HepG2 (cell line): Measurements from ENCODE around the gene FOXR1. TPM values are rescaled to one million over a fixed set of nuclear protein-coding genes. Genes with fewer than 3 reads are reported as not detected.
A peak's percentile ranks its signal among the peaks of the same experiment; 100 is the strongest.

Experiments
- ARID3A ChIP-seq: IDR thresholded peaks from 2 replicates; pipeline ENCODE4 v1.6.1; 2012; ENCODE audit warnings: low read depth, low read length, improper control_type of control experiment
- ATF4 ChIP-seq, 2 experiments: fragments of 450-650 bp in 1 of 2; sonication (generic) in 1 of 2; formaldehyde crosslinking; IDR thresholded peaks; 2 replicates each; pipeline versions ENCODE4 v1.5.0 to v1.8.0; 2020 to 2022; ENCODE audit warnings: mild to moderate bottlenecking in 1 of 2, missing genetic modification reagents in 1 of 2
- ATF7 ChIP-seq, 2 experiments: fragments of 450-650 bp in 1 of 2; sonication (generic) in 1 of 2; formaldehyde crosslinking in 1 of 2; IDR thresholded peaks; 2 replicates each; pipeline versions ENCODE4 v1.4.0 to v1.6.1; 2016 to 2020; ENCODE audit warnings: antibody characterized with exemption in 1 of 2, mild to moderate bottlenecking in 1 of 2, missing genetic modification reagents in 1 of 2
- HIVEP1 ChIP-seq: sonication (generic); formaldehyde crosslinking; IDR thresholded peaks from 2 replicates; pipeline ENCODE4 v1.4.0; 2020; ENCODE audit warnings: mild to moderate bottlenecking, missing genetic modification reagents
- KLF11 ChIP-seq: IDR thresholded peaks from 2 replicates; pipeline ENCODE4 v1.6.1; 2016; ENCODE audit warnings: missing compliant biosample characterization
- LBX2 ChIP-seq: sonication (generic); formaldehyde crosslinking; IDR thresholded peaks from 2 replicates; pipeline ENCODE4 v1.5.0; 2020; ENCODE audit warnings: missing genetic modification reagents, mild to moderate bottlenecking, borderline replicate concordance
- MYC ChIP-seq: sonication (generic); formaldehyde crosslinking; IDR thresholded peaks from 2 replicates; pipeline ENCODE4 v1.9.0; 2021; ENCODE audit warnings: missing genetic modification reagents, borderline replicate concordance
- POLR2A ChIP-seq, 2 experiments: IDR thresholded peaks; 2 replicates each; pipeline ENCODE4 v1.6.1; 2011; ENCODE audit warnings: low read depth in 2 of 2, low read length in 2 of 2, mild to moderate bottlenecking in 1 of 2, moderate library complexity in 1 of 2; ENCODE audit not compliant: insufficient read depth in 1 of 2
- SMAD3 ChIP-seq: sonication (generic); formaldehyde crosslinking; IDR thresholded peaks from 2 replicates; pipeline ENCODE4 v1.4.0; 2020; ENCODE audit warnings: missing genetic modification reagents
- SNAPC4 ChIP-seq: sonication (generic); formaldehyde crosslinking; IDR thresholded peaks from 2 replicates; pipeline ENCODE4 v1.4.0; 2020; ENCODE audit warnings: mild to moderate bottlenecking, missing genetic modification reagents
- SOX13 ChIP-seq, 3 experiments: fragments of 450-650 bp in 1 of 3; sonication (generic) in 1 of 3; formaldehyde crosslinking in 1 of 3; IDR thresholded peaks in 2 of 3; conservative IDR thresholded peaks in 1 of 3; 2 replicates each; pipeline versions ENCODE4 v1.5.0 to v1.6.1; 2016 to 2020; ENCODE audit warnings: antibody characterized with exemption in 1 of 3, mild to moderate bottlenecking in 1 of 3, missing compliant biosample characterization in 1 of 3, missing genetic modification reagents in 1 of 3, moderate library complexity in 1 of 3
- SUZ12 ChIP-seq: fragments of 150-350 bp; IDR thresholded peaks from 2 replicates; pipeline ENCODE4 v1.6.1; 2014; ENCODE audit warnings: low read depth, low read length
- TEAD3 ChIP-seq: optimal IDR thresholded peaks from 2 replicates; pipeline ENCODE3; 2016; ENCODE audit warnings: borderline replicate concordance
- YEATS4 ChIP-seq: sonication (generic); formaldehyde crosslinking; IDR thresholded peaks from 2 replicates; pipeline ENCODE4 v1.4.0; 2020; ENCODE audit warnings: missing genetic modification reagents, borderline replicate concordance
- ZNF235 ChIP-seq: sonication (generic); formaldehyde crosslinking; IDR thresholded peaks from 2 replicates; pipeline ENCODE4 v1.8.1; 2023; ENCODE audit warnings: mild to moderate bottlenecking, missing genetic modification reagents, borderline replicate concordance
- ZNF253 ChIP-seq: sonication (generic); formaldehyde crosslinking; IDR thresholded peaks from 2 replicates; pipeline ENCODE4 v1.8.0; 2022; ENCODE audit warnings: mild to moderate bottlenecking, missing genetic modification reagents, borderline replicate concordance
- ZNF263 ChIP-seq: sonication (generic); formaldehyde crosslinking; IDR thresholded peaks from 2 replicates; pipeline ENCODE4 v1.4.0; 2020; ENCODE audit warnings: missing genetic modification reagents
- ZNF343 ChIP-seq: sonication (generic); formaldehyde crosslinking; IDR thresholded peaks from 2 replicates; pipeline ENCODE4 v1.4.0; 2020; ENCODE audit warnings: mild to moderate bottlenecking, missing genetic modification reagents
- ZNF768 ChIP-seq: sonication (generic); formaldehyde crosslinking; IDR thresholded peaks from 2 replicates; pipeline ENCODE4 v1.4.0; 2020; ENCODE audit warnings: missing genetic modification reagents
- ZNF816 ChIP-seq: sonication (generic); formaldehyde crosslinking; IDR thresholded peaks from 2 replicates; pipeline ENCODE4 v1.8.0; 2022; ENCODE audit warnings: missing genetic modification reagents, mild to moderate bottlenecking, borderline replicate concordance
- polyA plus RNA-seq, 8 experiments: library from polyadenylated mRNA; depleted of rRNA in 3 of 8; stranded (reverse) in 7 of 8; unstranded in 1 of 8; fragments of >200 nt; fragmentation: Illumina TruSeq in 4 of 8; extraction: Trizol in 4 of 8; gene quantifications; 2 replicates each; pipeline versions ENCODE4 v1.2.1 to v1.2.3, GENCODE V29; 2011 to 2016; ENCODE audit warnings: low read depth in 4 of 8, missing spikeins in 1 of 8, mixed read lengths in 1 of 8; ENCODE audit not compliant: insufficient read depth in 1 of 8
- total RNA-seq, 5 experiments: library from RNA; depleted of rRNA; stranded (reverse); fragments of >200 nt; fragmentation: Illumina TruSeq; extraction: Trizol; gene quantifications; 2 replicates each; pipeline ENCODE4 v1.2.3, GENCODE V29; 2016; ENCODE audit warnings: low read depth in 1 of 5

FOXR1 gene
- total and polyA plus RNA-seq, 2 of the 13 experiments (the other 11 are each of a cell fraction or from before 2014, with no cell fraction given), result not detected

GRCh38 chr11:118924591-118925585 lies 46.7 kb upstream of the FOXR1 start (continued):
- TF ChIP-seq LBX2 (no peak), ARID3A (no peak), ZNF768 (CRISPR knock-in tag) (no peak), POLR2A (IDR thresholded peaks at IDR 0.05; ENCODE audit: insufficient read depth in 1 of 2, low read depth in 2 of 2, low read length in 2 of 2) (no peak), MYC (CRISPR knock-in tag) (peak; percentile 29; the same call in 1 of the 2 replicates), KLF11 (CRISPR knock-in tag) (no peak), SUZ12 (peak; percentile 50), SOX13 (IDR thresholded peaks at IDR 0.05) (no peak), SOX13 (CRISPR knock-in tag; conservative IDR thresholded peaks at IDR 0.05 in 1 of 2, IDR thresholded peaks at IDR 0.05 in 1 of 2) (no peak), ZNF816 (CRISPR knock-in tag) (no peak), ZNF263 (CRISPR knock-in tag) (no peak), YEATS4 (CRISPR knock-in tag) (no peak), ZNF235 (CRISPR knock-in tag) (no peak), HIVEP1 (0 out of 2 replicates have a peak, but pooled peaks have one; percentile 34), ATF7 (IDR thresholded peaks at IDR 0.05) (no peak), ATF7 (CRISPR knock-in tag; IDR thresholded peaks at IDR 0.05) (no peak), ATF4 (CRISPR knock-in tag; IDR thresholded peaks at IDR 0.05) (no peak), SNAPC4 (CRISPR knock-in tag) (no peak), ZNF343 (no peak), TEAD3 (no peak), SMAD3 (no peak), ZNF253 (CRISPR knock-in tag) (no peak)
